GM15510 (cell line): ENCODE results near the gene SPARC.

Experiments
- POLR2A ChIP-seq: IDR thresholded peaks from 3 replicates; pipeline ENCODE4 v1.6.1; 2011; ENCODE audit warnings: borderline replicate concordance; ENCODE audit not compliant: insufficient read length; ENCODE audit errors: extremely low read depth

Gene SPARC

GRCh38 chr5:151631941-151632340, 54.8 kb downstream of the SPARC start:
- no peak for TF ChIP-seq POLR2A

DNA sequence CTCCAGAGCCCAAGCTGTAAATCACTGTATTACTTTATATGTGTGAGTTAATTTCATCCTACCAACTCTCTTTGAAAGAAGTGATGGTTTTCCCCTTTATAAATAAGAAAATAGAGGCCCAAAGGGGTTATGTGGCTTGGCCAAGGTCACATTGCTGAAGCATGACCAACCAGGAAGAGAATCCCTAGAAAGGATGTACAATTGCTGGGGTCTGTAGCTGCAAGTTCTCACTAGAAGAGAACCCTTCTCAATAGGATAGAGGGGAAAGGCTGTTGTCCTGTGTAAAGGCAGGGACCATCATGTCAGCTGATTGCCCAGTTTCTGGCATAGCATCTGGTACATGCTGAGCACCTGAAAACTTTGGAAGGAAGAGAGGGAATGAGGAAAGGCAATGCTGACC, 56.6 kb downstream of the SPARC start:
- no peak for TF ChIP-seq POLR2A

GRCh38 chr5:151628112-151628823, 58.4 kb downstream of the SPARC start:
- no peak for TF ChIP-seq POLR2A

DNA sequence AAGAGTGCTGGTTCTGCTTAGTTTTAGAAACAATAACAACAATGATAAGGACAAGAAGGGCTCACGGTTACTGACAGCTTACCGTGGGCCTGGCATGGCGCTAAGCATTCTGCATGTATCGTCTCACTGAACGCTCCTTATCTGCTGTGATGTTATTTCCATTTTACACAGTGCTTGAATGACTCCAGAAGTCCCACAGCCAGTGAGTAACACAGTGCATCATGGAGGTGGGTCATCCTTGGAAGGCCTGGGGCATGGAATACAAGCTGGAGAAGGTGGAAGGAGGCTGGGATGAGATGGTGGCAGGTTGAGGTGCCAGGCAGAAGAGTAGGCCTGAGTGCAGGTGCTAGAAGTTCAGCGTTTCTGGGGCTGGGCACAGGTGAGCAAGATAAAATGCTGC, 59.1 kb downstream of the SPARC start:
- TF ChIP-seq POLR2A, result no peak

- no peak for TF ChIP-seq POLR2A
Measured at GRCh38 chr5:151625285-151625684, 61.4 kb downstream of the SPARC start.

DNA sequence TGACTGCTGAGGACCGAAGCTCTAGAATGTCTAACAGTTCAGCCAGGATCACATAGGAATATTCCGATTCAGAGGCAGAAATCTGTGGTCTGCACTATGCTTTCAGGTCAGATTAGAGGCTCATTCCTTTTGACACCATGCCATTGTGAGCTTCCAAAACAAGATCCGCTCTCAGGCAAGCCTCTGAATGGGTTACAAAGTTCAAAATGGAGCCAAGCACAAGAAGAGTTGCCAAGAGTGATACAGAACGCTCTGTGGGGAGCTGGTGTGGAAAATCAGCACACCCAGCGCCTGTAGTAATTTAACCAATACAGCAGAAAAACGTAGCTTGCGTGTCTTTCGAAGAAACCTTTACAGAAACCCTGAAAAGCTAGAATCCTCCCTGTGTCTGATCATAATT, 62.2 kb downstream of the SPARC start:
- no peak for TF ChIP-seq POLR2A

GRCh38 chr5:151622367-151623088, 64.2 kb downstream of the SPARC start:
- no peak for TF ChIP-seq POLR2A

DNA sequence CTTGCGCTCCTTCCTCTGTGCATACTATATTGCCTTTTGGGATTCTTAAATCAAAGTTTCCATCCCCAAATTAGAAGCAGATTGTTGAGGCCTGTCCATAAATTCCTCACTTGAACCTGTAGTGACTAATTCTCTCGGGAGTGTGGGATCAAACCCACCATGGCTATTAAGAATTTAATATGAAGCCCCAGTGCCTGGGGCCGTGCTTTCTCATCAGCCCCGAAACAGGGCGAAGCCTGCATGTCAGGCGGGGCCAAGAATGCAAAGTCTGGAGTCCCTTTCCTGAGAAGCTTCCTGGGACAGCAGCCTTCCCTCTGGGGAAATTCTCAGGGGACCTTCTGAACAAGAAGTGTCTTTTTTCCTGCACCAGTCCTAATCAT, 66.3 kb downstream of the SPARC start:
- TF ChIP-seq POLR2A, result no peak

DNA sequence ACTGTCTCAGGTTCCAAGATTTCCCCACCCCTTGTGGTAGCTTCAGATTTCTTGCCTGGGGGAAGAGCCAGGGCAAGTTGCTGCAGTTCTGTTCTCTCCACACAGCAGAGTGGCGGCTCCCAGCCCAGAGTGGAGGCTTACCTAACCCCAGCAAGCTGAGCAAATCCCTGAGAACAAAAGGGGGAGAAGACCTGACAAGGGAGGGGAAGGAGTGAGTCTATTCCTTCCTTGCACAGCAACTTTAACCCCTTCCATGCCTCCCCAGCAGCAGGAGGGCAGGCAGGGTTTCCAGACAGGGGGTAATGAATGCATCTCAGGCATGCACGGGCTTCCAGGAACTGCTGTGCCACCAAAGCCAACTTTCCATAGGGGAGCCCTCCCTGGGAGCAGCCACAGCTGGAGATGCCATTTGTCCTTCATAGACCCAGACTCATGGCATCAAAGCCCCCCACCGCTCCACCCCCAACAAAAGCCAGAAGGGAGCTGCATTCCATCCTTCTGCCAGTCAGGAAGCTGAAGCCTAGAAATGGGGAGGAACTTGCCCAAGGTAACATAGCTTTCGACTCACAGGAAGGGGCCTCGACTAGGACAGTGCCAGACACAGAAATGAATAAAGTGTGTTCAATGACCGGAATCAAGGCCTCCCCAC, 66.8 kb downstream of the SPARC start:
- TF ChIP-seq POLR2A, result no peak

GRCh38 chr5:151618907-151619306, 67.8 kb downstream of the SPARC start:
- no peak for TF ChIP-seq POLR2A

- TF ChIP-seq POLR2A, result no peak
Measured at GRCh38 chr5:151617841-151618710, 68.6 kb downstream of the SPARC start.

GRCh38 chr5:151617383-151617840, 69.3 kb downstream of the SPARC start:
- no peak for TF ChIP-seq POLR2A

DNA sequence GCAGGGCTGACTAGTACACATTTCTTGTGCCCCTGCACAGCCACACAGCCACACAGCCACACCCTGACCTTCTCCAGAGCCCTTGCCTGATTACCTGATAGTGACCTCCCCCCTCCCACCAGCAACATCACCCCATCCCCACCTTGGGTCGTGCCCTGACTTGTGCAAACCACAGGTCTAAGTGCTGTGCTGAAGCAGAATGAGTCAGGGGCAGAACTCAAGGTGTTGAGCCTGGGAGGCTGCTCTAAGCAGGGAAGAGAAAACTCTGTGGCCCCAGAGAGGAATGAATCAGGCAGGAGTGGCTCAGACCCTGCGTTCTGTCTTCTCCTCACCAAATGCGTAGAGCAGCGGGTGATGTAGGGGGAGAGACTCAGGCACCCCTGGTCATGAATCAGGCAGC, 71.3 kb downstream of the SPARC start:
- no peak for TF ChIP-seq POLR2A

GRCh38 chr5:151614565-151614964, 72.2 kb downstream of the SPARC start:
- no peak for TF ChIP-seq POLR2A
